Fibroblast of skin of back (primary cell): ENCODE measurements around the gene RNF213.

ENCODE experiments used
- DNase-seq: peaks from one replicate; pipeline ENCODE4 v3.0.0-alpha.2; 2013

RNF213 gene

DNA sequence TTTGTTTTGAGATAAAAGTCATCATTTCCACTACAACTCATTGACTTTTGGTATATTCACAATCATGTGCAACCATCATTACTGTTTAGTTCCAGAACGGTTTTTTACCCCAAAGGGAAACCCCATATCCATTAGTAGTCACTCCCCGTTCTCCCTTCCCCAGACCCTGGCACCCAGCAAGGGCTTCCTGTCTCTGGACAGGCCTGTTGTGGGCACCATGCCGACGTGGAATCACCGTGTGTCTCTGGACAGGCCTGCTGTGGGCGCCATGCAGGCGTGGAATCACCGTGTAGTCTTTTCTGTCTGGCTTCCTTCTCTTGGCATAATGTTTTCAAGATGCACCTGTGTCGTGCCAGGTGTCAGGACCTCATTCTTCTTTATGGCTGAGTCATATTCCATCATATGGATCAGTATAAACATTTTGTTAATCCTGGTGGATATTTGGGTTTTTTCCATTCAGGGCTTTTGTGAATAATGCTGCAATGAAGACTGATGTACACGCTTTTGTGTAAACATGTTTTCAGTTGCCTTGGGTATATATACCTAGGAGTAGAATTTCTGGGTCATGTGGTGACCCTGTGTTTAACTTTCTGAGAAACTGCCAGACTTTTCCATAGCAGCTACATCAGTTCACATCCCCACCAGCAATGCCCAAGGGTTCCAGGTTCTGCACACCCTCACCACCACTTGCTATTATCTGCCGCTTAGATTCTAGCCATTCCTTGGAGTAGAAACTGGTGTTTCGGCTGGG lies 173.4 kb downstream of the RNF213 start:
- no peak for DNase-seq

GRCh38 chr17:80437532-80437931 lies 176.9 kb downstream of the RNF213 start:
- DNase-seq, result no peak

GRCh38 chr17:80438806-80439205 lies 178.2 kb downstream of the RNF213 start:
- DNase-seq, result no peak

DNA sequence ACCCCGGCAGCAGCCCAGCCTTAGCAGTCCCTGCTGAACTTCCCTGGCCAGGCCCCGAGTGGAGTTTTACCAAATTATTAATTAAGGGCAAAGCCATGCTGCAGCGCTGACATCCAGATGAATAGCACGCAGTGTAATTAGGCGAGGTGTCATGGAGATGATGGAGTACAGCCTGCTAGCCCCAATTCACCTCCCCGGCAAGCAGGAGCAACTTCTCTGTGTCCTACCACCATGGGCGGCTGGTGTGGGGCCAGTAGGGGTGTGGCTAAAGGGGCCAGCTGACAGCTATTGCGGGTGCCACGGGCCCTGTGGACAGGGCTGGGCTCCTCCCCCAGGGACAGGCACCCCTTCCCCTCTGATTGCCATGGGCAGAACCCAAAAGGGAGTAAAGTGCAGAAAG lies 178.8 kb downstream of the RNF213 start:
- no peak for DNase-seq

DNA sequence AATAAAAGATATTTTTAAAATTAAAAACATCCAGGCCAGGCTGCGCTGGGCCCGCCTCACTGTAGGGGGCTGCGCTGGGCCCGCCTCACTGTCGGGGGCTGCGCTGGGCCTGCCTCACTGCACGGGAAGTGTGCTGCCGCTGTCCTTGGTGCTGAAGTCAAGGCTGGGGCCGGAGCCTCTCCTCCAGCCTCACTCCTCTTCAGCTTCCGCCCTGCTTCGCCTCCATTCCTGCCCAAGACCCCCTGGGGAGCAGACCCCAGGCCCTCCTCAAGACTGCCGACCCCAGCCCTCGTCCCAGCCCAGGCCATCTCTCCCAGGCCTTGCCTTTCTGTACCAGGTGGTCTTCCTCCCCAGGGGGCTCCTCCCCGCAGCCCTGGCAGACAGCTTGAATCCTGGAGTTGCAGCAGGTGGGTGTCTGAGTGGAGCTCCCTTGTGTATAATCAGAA lies 180.5 kb downstream of the RNF213 start:
- peak; percentile 54 for DNase-seq

GRCh38 chr17:80441598-80442322 lies 181.1 kb downstream of the RNF213 start:
- no peak for DNase-seq

- no peak for DNase-seq
Observed at GRCh38 chr17:80442323-80442659, 181.6 kb downstream of the RNF213 start.

DNA sequence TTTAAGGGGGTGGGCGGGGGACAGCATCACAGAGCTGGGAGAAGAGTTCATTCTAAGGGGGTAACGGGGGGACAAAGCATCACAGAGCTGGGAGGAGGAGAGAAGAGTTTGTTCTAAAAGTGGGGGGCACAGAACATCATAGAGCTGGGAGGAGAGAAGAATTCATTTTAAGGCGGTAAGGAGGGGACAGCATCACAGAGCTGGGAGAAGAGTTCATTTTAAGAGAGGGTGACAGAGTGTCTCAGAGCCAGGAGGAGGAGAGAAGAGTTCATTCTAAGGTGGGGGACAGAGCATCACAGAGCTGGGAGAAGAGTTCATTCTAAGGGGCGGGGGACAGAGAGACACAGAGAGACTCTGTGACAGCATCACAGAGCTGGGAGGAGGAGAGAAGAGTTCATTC lies 182.1 kb downstream of the RNF213 start:
- DNase-seq, result no peak

DNA sequence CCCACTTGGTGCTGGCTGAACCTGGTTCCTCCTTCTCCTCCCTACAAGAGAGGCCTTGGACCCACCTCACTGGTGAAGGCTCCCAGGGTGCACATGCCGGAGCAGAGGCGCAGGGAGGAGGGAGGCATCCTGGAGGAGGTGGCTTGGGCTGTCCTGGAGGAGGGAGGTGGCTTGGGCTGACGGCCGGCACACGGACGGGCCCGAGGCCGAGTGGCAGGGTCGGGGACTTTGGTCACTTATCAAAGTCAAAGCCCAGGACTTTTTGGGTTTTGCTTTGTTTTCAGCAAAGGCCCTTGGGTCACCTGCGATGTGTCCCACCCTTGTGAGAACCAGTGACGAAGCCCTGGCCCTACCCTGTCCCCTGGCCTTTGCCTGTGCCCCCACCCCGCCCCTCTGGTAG lies 182.8 kb downstream of the RNF213 start:
- DNase-seq, result no peak

- no peak for DNase-seq
Observed at GRCh38 chr17:80443916-80444643, 183.4 kb downstream of the RNF213 start.

GRCh38 chr17:80444644-80444979 lies 184.0 kb downstream of the RNF213 start:
- DNase-seq, result no peak

- DNase-seq, result no peak
Observed at GRCh38 chr17:80445007-80445725, 184.5 kb downstream of the RNF213 start.

DNA sequence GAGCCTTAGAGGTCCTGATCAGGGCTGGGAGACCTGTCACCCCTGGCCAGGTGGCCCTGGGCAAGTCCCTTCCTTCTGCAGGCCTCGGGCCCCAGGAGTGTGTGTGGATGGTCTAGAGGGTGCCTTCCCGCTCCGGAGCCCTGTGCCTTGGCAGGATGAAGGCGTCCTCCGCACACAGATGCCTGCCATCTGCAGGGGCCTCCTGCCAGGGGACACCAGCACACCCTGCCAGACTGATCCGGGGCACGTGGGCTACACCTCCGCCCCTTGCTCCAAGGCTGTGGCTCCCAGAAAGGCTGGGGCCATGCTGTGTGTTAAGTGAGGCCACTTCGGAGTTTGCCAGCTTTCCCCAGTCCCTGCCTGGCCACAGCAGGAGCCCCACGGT lies 185.1 kb downstream of the RNF213 start:
- no peak for DNase-seq

DNA sequence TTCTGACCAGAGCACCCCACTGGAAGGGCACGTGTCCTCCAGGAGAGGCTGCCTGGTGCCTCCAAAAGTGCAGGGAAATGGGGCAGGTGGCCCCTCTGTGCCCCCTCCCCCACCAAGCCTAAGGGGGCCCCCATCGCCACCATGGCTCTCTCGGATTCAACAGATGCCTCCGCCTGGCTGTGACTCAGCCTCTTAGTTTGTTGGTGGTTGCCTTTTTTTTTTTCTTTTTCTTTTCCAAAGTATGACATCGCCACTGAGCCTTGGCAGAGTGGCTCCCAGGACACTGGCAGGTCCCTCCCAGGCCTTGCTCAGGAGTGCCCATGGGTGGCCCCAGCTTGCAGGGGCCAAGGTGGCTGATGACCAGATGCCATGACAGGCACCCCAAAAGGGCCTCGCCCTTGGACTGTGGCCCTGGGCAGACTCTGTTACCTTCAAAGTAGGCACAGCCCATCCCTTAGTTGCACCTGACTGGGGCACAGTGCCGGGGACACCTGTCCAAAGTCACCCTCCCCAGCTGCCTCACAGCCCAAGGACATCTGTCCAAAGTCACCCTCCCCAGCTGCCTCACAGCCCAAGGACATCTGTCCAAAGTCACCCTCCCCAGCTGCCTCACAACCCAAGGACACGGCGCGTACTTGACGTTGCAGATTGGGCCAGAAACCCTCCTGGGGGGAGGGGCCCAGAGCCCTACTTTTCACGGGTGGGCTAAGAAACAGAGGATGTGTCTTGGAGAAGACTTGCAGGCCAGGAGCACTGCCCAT lies 186.2 kb downstream of the RNF213 start:
- peak; percentile 38 for DNase-seq

GRCh38 chr17:80447790-80448189 lies 187.1 kb downstream of the RNF213 start:
- no peak for DNase-seq
